K562 (cell line): ENCODE data around the gene JSRP1. TPM values are rescaled to one million over a fixed set of nuclear protein-coding genes. Genes with fewer than 3 reads are reported as not detected.

Source experiments
- ATAC-seq: fragments of 200-7000 bp; cut with Tn5 transposase; 3 replicates; pipeline ENCODE4 v1.9.1; 2020; ENCODE audit warnings: moderate library complexity
- Bru-seq: library from RNA; stranded (reverse); fragments of 400-500 nt; gene quantifications from one replicate; lab custom pipeline; 2021; lab: Mats Ljungman, UMichigan
- BruChase-seq, 2 experiments: library from RNA; stranded (reverse); fragments of 400-500 nt; gene quantifications; one replicate each; lab custom pipeline; 2021; lab: Mats Ljungman, UMichigan
- BruUV-seq: library from RNA; stranded (reverse); fragments of 400-500 nt; replicated peaks from 2 replicates; lab custom pipeline; 2021; lab: Mats Ljungman, UMichigan
- CTCF ChIA-PET: fragments of 300-600 bp; formaldehyde crosslinking; extraction: SDS; loops from one replicate; lab custom pipeline; 2021; ENCODE audit warnings: low intra/inter-chr PET ratio; lab: Yijun Ruan, JAX
- POLR2A ChIA-PET: fragments of 300-600, 350-650 bp; sonication (Branson Sonifier 250); formaldehyde crosslinking; extraction: SDS; loops from one replicate; lab custom pipeline; 2021; ENCODE audit warnings: antibody characterized with exemption, inconsistent platforms; lab: Yijun Ruan, JAX
- DNase-seq, 4 experiments: peaks; one replicate each; pipeline versions ENCODE4 v3.0.0 to v3.0.0-alpha.2; 2011 to 2018; ENCODE audit warnings: low spot score in 3 of 4, mixed read lengths in 3 of 4; ENCODE audit errors: extremely low read depth in 1 of 4
- FAIRE-seq: peaks from 2 replicates; lab custom pipeline; 2011; peaks lifted over from hg19 to GRCh38; lab: Jason Lieb, UNC
- H2AFZ ChIP-seq: 2 replicates; pipeline ENCODE4 v1.6.0; 2011; ENCODE audit warnings: low read depth, low read length, control low read depth, inconsistent platforms
- H3K27ac ChIP-seq: fragments of 200-600 bp; 3 replicates; pipeline ENCODE4 v1.8.0; 2011; ENCODE audit warnings: low read depth, mild to moderate bottlenecking, control low read depth, inconsistent platforms, low read length, moderate library complexity, mixed read lengths; ENCODE audit errors: extremely low read depth
- H3K27me3 ChIP-seq, 2 experiments: fragments of 300-600 bp in 1 of 2; 2 replicates in 1 of 2; 3 replicates in 1 of 2; pipeline versions ENCODE4 v1.6.0 to v1.8.0; 2011; ENCODE audit warnings: inconsistent platforms in 2 of 2, low read length in 2 of 2, mild to moderate bottlenecking in 1 of 2, mixed read lengths in 1 of 2, moderate library complexity in 1 of 2; ENCODE audit not compliant: control insufficient read depth in 2 of 2, insufficient read depth in 2 of 2
- H3K36me3 ChIP-seq: fragments of 300-600 bp; 3 replicates; pipeline ENCODE4 v1.8.0; 2011; ENCODE audit warnings: mild to moderate bottlenecking, low read length, inconsistent platforms; ENCODE audit not compliant: control insufficient read depth, insufficient read depth
- H3K4me1 ChIP-seq, 2 experiments: fragments of 200-600 bp in 1 of 2; replicated peaks in 1 of 2; 2 replicates in 1 of 2; 3 replicates in 1 of 2; pipeline versions ENCODE4 v1.5.1 to v1.8.0; 2011; ENCODE audit warnings: inconsistent platforms in 2 of 2, low read length in 2 of 2, mild to moderate bottlenecking in 1 of 2, mixed read lengths in 1 of 2, moderate library complexity in 1 of 2; ENCODE audit not compliant: control insufficient read depth in 2 of 2, insufficient read depth in 2 of 2
- H3K4me2 ChIP-seq: 2 replicates; pipeline ENCODE4 v1.6.1; 2011; ENCODE audit warnings: low read length, control low read depth, inconsistent platforms, mixed read lengths; ENCODE audit not compliant: insufficient read depth
- H3K4me3 ChIP-seq: fragments of 200-600 bp; sonication (generic), shearing (Covaris generic); 2 replicates; pipeline ENCODE4 v1.5.1; 2016; ENCODE audit warnings: control low read depth, inconsistent platforms
- H3K79me2 ChIP-seq: fragments of 200-600 bp; 3 replicates; pipeline ENCODE4 v1.8.0; 2011; ENCODE audit warnings: low read length, inconsistent platforms; ENCODE audit not compliant: control insufficient read depth, insufficient read depth
- H3K9ac ChIP-seq, 2 experiments: 2 replicates each; pipeline versions ENCODE4 v1.6.0 to v1.6.1; 2011; ENCODE audit warnings: low read depth in 2 of 2, low read length in 2 of 2, control low read depth in 1 of 2, inconsistent platforms in 1 of 2, mild to moderate bottlenecking in 1 of 2, mixed read lengths in 1 of 2; ENCODE audit not compliant: insufficient read depth in 1 of 2
- H3K9me1 ChIP-seq: one replicate; pipeline ENCODE4 v1.6.0; 2011; ENCODE audit warnings: inconsistent platforms, mild to moderate bottlenecking, low read length, moderate library complexity; ENCODE audit not compliant: control insufficient read depth, insufficient read depth
- H3K9me3 ChIP-seq: replicated peaks from 2 replicates; pipeline ENCODE4 v1.5.1; 2011; ENCODE audit warnings: low read depth, low read length, inconsistent platforms; ENCODE audit not compliant: control insufficient read depth, insufficient read depth
- H4K20me1 ChIP-seq: replicated peaks from 2 replicates; pipeline ENCODE4 v1.6.1; 2011; ENCODE audit warnings: low read length, inconsistent platforms, mixed read lengths; ENCODE audit not compliant: control insufficient read depth, insufficient read depth
- TEAD1 ChIP-seq, 2 experiments: fragments of 450-650 bp in 1 of 2; sonication (generic) in 1 of 2; formaldehyde crosslinking; IDR thresholded peaks; 2 replicates each; pipeline versions ENCODE4 v1.4.0 to v1.8.0; 2020 to 2022; ENCODE audit warnings: mild to moderate bottlenecking in 2 of 2, missing genetic modification reagents in 1 of 2
- ZBTB33 ChIP-seq: sonication (generic); formaldehyde crosslinking; IDR thresholded peaks from 2 replicates; pipeline ENCODE4 v1.8.1; 2023; ENCODE audit warnings: mild to moderate bottlenecking, missing genetic modification reagents
- ZBTB7A ChIP-seq: IDR thresholded peaks from 2 replicates; pipeline ENCODE4 v1.6.1; 2011; ENCODE audit warnings: low read depth, mild to moderate bottlenecking, low read length, moderate library complexity, borderline replicate concordance; ENCODE audit not compliant: control insufficient read depth
- WGBS: fragments of 100-300 bp; shearing (Covaris generic); methylation state at CpG from one replicate; pipeline ENCODE4 v1.1.6; 2016; ENCODE audit warnings: low coverage, mixed read lengths; ENCODE audit not compliant: insufficient coverage; ENCODE audit errors: missing lambda C conversion rate; 5-methylcytosine and 5-hydroxymethylcytosine counted together
- in situ Hi-C: fragments of 300-500 bp; cut with MboI; formaldehyde crosslinking; loops from 4 replicates; pipeline ENCODE4 v1.15.0; 2018; ENCODE audit warnings: inconsistent platforms, mixed read lengths
- intact Hi-C: fragments of 100-400 bp; cut with micrococcal nuclease; formaldehyde crosslinking; loops from 2 replicates; pipeline ENCODE4 v1.14.2; 2022
- long read RNA-seq, 3 experiments: library from polyadenylated mRNA in 2 of 3; library from RNA in 1 of 3; unstranded in 2 of 3; stranded (forward) in 1 of 3; transcript quantifications; one replicate each; pipeline ENCODE4 v2.0.0, GENCODE V29; 2019 to 2022
- polyA minus RNA-seq, 3 experiments: library from RNA; depleted of rRNA, polyadenylated mRNA; stranded (reverse); fragments of >200 nt; gene quantifications; 2 replicates each; pipeline ENCODE4 v1.2.3, GENCODE V29; 2011
- polyA plus RNA-seq, 8 experiments: library from polyadenylated mRNA; depleted of rRNA in 4 of 8; stranded (reverse) in 5 of 8; unstranded in 3 of 8; fragments of >200 nt; fragmentation: Nextera tagmentation in 2 of 8; fragmentation: Illumina TruSeq in 1 of 8; extraction: Ambion mirVana in 2 of 8; extraction: Trizol in 1 of 8; gene quantifications; 2 replicates each; pipeline versions ENCODE4 v1.2.1 to v1.2.3, GENCODE V29; 2011 to 2014; ENCODE audit warnings: inconsistent platforms in 1 of 8, missing spikeins in 1 of 8
- total RNA-seq, 7 experiments: library from RNA; depleted of rRNA in 6 of 7; stranded (reverse); fragments of >200 nt in 6 of 7; fragmentation: Illumina TruSeq in 2 of 7; extraction: Trizol in 2 of 7; gene quantifications; 2 replicates each; pipeline versions ENCODE4 v1.2.1 to v1.2.3, GENCODE V29; 2011 to 2021; ENCODE audit warnings: low replicate concordance in 1 of 7

Gene JSRP1, protein sequence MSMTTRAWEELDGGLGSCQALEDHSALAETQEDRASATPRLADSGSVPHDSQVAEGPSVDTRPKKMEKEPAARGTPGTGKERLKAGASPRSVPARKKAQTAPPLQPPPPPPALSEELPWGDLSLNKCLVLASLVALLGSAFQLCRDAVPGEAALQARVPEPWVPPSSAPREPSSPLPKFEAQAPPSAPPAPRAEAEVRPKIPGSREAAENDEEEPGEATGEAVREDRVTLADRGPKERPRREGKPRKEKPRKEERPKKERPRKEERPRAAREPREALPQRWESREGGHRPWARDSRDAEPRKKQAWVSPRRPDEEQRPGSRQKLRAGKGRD
- total RNA-seq (2011; cell fraction: chromatin; rRNA removed; ENCODE audit: low replicate concordance) = 1.7 TPM in 1 of 2 replicates, not detected in the other
- total RNA-seq (2011; cell fraction: nucleolus; rRNA removed) = 0.92 TPM in 1 of 2 replicates, not detected in the other
- total RNA-seq (2011; cell fraction: nucleoplasm; rRNA removed) = 2.7 TPM in 1 of 2 replicates, not detected in the other
- total RNA-seq (2014; rRNA removed) (0.29 TPM in 1 of 2 replicates, not detected in the other), total RNA-seq (2014; rRNA removed; fragmentation: Illumina TruSeq; extraction: Trizol) (0.40 and 0.45 TPM in 2 replicates), total RNA-seq (2015; rRNA removed; fragmentation: Illumina TruSeq; extraction: Trizol) (0.51 and 0.57 TPM in 2 replicates), total RNA-seq (2021) (0.58 and 0.78 TPM in 2 replicates), polyA plus RNA-seq (2011; rRNA removed) (not detected in 2 replicates), polyA plus RNA-seq (2014; fragmentation: Illumina TruSeq; extraction: Trizol) (not detected in 2 replicates), polyA plus RNA-seq (2014; fragmentation: Nextera tagmentation; extraction: Ambion mirVana) (under 1 TPM in 1 of 2 experiments, not detected in 1; 0.08 TPM), polyA plus RNA-seq (2014; rRNA removed) (1.2 and 2.1 TPM in 2 replicates), polyA minus RNA-seq (2011; rRNA and poly(A)+ RNA removed) (0.63 TPM in 1 of 2 replicates, not detected in the other), Bru-seq, nascent RNA (percentile 14 among the genes with signal in this experiment), BruChase-seq, experiment 1, labeled RNA remaining after a 2-hour chase (not detected), BruChase-seq, experiment 2, labeled RNA remaining after a 6-hour chase (not detected)
- polyA plus RNA-seq (2011; cell fraction: cytosol; rRNA removed) = 0.09 TPM in 1 of 2 replicates, not detected in the other
- polyA plus RNA-seq (2011; cell fraction: nucleus; rRNA removed) = 0.58 TPM in 1 of 2 replicates, not detected in the other
- 2.3 and 2.7 TPM in 2 replicates for polyA plus RNA-seq (2012)
- not detected in 2 replicates for polyA minus RNA-seq (2011; cell fraction: cytosol; rRNA and poly(A)+ RNA removed)
- polyA minus RNA-seq (2011; cell fraction: nucleus; rRNA and poly(A)+ RNA removed) = 1.00 TPM in 1 of 2 replicates, not detected in the other
- long read RNA-seq, experiment 1, partial matches to known transcripts = 0 of 1 reads
- long read RNA-seq, experiment 1, other reads (novel, unspliced or antisense) = 1 of 1 reads
- long read RNA-seq, experiment 2 = 0 reads
- long read RNA-seq, experiment 3 = 0 reads

- Histone ChIP-seq H4K20me1 (no peaks in the 10 kb centered on the region), H3K9ac (peak within 1 kb of the TSS in 1 of 2 experiments; percentile 58; a peak in 2 of 4 replicates), H3K36me3 (no peaks in the 10 kb centered on the region), H3K4me2 (no peak within 1 kb of the TSS), H3K27me3 (no peaks in the 10 kb centered on the region), H3K9me1 (no peaks in the 10 kb centered on the region), H3K79me2 (no peaks in the 10 kb centered on the region), H2AFZ (no peak within 1 kb of the TSS), H3K27ac (no peak within 1 kb of the TSS), H3K4me1 (peaks cover 5 to 52% of the 10 kb centered on the region in 2 experiments; a peak in 3 of 5 replicates), H3K4me3 (no peak within 1 kb of the TSS), H3K9me3 (no peaks in the 10 kb centered on the region)
- intact Hi-C loops = no loop called here
- no peak for FAIRE-seq
- DNase-seq = no peak
- ChIA-PET POLR2A (interaction anchor here (0.6 to 1.5 kb wide), 2 partner anchors 14 to 16 kb away, joined by 3 to 6 read pairs; no protein-coding TSS in a partner anchor), CTCF (no interaction called here)
- in situ Hi-C loops = no loop called here
- no peak for ATAC-seq
- TF ChIP-seq ZBTB7A = peak; percentile 2; the same call in 1 of the 2 replicates
- TF ChIP-seq TEAD1 (CRISPR knock-in tag; IDR thresholded peaks at IDR 0.05) = no peak
- TF ChIP-seq ZBTB33 (CRISPR knock-in tag) = peak; percentile 84
- BruUV-seq = no TSS peak
- WGBS = 76% methylated on average over 23 of the region's 24 CpGs
These were observed at the start of gene JSRP1 for GRCh38 chr19:2255982-2256685. Gene JSRP1, minus strand, starts transcription at chr19:2256417. Its CDS starts 1,103 bp downstream, at chr19:2255314.
